Left lobe of liver (tissue), 2 donors: Measurements from ENCODE around the gene HUNK. TPM values are rescaled to one million over a fixed set of nuclear protein-coding genes. Genes with fewer than 3 reads are reported as not detected.
"Not testable (repeated sequence)": the region's sequence is repeated elsewhere in the genome, so short reads cannot be mapped to it uniquely, and the experiment has no call there.

Experiments used
- ATAC-seq: fragments of 200-7000 bp; cut with Tn5 transposase; one replicate; pipeline ENCODE4 v1.9.1; 2020; ENCODE audit warnings: mild to moderate bottlenecking, moderate library complexity
- DNase-seq: peaks from one replicate; pipeline ENCODE4 v3.0.0-alpha.2; 2020; ENCODE audit warnings: low spot score
- total RNA-seq: library from RNA; stranded (reverse); gene quantifications from one replicate; pipeline ENCODE4 v1.2.1, GENCODE V29; 2021
- donor health status: DM: no; HTN: no; CAD: no; lungs with moderate emphysema.
- donor health status: DM: no; HTN: yes; CAD: no.

Gene HUNK
- total RNA-seq, 1 donor from 2014 or later, result 0.55 TPM

DNA sequence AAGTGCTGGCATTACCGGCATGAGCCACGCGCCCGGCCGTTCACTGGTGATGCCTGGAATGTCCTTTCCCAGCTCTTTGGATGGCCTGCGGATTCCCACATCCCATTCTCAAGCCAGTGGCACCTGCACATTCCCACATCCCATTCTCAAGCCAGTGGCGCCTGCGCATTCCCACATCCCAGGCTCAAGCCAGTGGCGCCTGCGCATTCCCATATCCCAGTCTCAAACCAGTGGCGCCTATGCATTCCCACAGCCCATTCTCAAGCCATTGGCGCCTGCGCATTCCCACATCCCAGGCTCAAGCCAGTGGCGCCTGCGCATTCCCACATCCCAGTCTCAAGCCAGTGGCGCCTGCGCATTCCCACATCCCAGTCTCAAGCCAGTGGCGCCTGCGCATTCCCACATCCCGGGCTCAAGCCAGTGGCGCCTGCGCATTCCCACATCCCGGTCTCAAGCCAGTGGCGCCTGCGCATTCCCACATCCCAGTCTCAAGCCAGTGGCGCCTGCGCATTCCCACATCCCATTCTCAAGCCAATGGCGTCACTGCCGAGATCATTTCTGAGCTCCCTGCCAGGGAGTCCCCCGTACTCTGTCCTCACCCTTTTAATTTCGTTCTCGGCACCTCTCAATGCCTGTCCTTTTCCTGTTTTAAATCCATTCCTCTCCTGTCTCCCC lies 74.2 kb downstream of the HUNK start:
- DNase-seq, ATAC-seq: not testable (repeated sequence)

DNA sequence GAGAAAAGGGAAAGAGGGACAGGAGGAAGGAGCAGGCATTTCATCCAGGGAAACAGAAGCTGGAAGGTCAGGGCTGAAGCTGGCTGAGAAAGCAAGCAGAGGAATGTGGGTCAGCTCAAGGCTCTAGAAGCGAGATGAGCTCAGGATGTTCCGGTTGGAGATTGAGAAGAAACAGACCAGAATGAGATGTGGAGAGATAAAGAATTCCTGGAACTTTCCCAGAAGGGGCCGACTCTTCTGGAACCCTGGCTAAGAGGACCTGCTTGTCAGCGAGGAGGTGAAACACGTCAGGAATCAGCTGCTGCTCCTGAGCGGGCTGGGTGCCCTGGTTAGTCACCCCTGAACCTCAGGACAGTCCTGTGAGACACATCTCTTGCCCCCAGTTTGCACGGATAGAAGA lies 75.9 kb downstream of the HUNK start:
- no peak for ATAC-seq
- no peak for DNase-seq

DNA sequence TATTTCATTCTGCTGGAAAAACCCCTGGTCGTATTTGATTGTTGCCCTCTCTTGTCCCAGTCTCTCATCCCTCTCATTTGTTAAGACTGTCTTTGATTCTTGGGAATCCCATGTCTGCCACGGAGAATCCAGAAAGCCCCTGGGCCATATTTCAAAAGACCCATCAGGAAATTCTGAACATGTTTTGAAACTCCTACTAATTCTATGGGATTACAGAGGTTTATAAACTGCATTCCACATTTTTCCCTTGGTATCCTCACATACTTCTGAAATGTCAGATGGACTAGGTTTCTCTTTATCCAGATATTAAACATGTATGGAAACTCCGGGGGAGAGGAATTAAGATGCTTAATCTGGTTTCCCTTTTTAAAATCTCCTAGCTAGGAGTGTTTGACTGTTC lies 80.0 kb downstream of the HUNK start:
- DNase-seq (no peak), ATAC-seq (no peak)

DNA sequence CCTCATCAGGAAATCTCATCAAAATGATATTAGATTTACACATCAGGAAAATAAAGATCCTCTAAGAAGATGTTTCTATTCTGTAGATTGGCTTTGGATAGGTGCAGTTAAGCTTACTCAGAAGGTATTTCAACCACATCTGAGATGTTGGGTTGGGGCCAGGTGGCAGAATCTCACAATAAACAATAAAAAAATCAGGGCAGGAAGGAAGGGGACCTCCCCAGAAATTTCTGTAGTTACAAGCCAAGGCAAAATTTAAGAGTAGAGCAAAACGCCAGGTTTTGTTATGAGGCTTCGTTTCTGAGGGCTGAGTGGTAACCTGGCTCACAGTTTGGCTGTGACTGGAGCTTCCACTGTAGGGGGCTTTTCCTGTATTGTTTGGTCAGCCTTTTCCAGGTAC lies 84.8 kb downstream of the HUNK start:
- ATAC-seq (no peak), DNase-seq (no peak)

DNA sequence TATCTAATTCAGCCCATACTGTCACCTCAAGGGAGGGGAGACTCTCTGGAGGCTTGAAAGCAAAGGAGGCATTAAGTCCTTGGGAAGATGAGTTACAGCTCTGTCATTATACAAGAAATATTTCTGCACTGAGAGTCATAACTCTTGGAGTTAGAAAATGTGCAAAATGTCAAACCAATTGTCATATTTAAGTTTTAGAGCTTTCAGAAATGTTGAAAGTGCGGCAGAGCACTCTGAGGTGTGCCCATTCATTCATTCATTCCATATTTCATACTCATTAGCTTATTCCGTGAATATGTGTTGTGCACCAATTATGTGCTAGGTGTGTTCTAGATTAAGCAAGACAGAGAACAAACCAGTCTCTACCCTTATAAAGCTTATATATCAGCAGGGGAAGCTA lies 87.1 kb downstream of the HUNK start:
- ATAC-seq (no peak), DNase-seq (no peak)

DNA sequence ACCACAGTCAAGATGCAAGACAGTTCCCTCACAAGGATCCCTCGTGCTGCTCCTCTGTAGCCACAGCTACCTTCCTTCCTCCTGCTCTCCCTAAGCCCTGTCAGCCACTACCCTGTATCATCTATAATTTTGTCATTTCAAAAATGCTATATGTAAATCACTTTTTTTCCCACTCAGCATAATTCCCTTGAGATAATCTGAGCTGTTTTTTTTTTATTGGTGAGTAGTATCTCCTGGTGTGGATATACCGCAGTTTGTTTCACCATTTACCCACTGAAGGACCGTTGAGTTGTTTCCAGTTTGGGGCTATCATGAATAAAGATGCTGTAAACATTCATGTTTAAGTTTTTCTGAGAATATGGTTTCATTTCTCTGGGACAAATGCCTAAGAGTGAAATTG lies 88.2 kb downstream of the HUNK start:
- DNase-seq (no peak), ATAC-seq (no peak)

DNA sequence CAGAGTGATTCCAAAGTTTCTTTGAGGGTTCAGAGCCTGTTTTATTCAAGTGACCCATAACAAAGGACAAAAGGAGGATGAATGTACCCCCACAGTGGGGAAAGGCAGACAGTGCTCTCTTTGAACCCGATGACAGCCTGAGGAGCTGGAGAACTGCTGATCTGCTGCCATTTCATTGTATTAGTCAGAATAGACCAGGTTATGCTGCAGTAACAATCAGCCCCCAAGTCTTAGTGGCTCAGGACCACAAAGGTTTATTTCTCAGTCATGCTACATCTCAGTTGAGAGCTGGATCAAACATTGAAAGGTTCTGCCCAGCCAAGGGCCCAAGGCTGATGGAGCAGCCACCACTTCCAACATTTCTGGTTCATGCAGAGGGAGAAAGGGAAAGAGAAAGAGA lies 88.9 kb downstream of the HUNK start:
- DNase-seq (no peak), ATAC-seq (no peak)

DNA sequence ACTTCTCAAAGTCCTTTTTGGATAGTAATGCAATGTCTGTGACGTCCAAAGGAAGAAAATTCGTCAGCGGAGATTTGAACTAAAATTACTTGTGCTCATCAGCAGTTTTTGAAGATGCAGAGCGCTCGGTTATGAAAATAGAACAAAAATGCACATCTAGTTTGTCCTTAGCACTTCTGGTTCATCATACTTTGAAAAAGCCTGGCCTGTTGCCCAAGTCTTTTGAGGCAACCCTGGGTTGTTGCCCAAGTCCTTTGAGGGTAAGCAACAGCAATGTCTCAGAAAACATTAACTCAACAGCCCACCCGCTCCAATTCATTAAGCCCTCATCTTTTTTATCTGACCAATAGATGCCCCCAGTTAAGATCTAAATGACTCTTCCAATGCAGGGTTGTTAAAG lies 91.9 kb downstream of the HUNK start:
- no peak for ATAC-seq

DNA sequence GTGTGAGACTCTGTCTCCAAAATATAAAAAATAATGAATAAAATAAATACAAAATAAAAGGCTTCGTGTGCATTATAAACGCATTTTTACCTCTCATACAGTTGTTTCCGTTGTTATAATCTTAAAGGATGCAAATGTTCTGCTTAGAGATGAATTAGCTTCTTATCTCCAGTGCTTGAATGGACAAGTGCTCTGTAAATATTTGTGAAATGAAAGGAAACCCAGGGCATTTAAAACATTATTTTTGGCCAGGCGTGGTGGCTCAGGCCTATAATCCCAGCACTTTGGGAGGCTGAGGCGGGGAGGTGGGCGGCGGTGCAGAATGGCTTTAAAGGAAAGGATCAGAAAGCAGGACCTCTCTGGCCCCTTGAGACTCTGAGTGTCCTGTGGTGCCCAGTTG lies 94.5 kb downstream of the HUNK start:
- DNase-seq (no peak), ATAC-seq (no peak)

More for the DNA sequence above, 91.9 kb downstream of the HUNK start:
- DNase-seq, result no peak

DNA sequence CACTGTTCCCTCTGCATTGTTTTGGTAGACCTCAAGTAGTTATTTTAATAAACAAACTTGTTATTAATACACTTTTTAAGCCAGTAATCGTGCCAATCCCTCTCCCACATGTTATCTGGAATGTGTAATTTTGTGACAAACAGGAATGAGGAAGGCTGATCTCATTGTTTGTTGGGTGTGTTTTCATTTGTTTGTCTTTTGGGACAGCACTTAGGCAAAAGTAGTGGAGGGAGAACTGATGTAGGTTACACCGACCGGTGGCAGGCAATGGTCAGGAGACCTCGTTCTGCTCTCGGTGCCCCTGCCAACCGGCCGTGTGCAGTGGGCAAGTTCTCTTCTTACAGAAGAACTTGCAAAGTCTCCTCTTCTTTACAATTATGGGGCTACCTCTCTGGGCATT lies 99.8 kb downstream of the HUNK start:
- ATAC-seq (no peak), DNase-seq (no peak)

DNA sequence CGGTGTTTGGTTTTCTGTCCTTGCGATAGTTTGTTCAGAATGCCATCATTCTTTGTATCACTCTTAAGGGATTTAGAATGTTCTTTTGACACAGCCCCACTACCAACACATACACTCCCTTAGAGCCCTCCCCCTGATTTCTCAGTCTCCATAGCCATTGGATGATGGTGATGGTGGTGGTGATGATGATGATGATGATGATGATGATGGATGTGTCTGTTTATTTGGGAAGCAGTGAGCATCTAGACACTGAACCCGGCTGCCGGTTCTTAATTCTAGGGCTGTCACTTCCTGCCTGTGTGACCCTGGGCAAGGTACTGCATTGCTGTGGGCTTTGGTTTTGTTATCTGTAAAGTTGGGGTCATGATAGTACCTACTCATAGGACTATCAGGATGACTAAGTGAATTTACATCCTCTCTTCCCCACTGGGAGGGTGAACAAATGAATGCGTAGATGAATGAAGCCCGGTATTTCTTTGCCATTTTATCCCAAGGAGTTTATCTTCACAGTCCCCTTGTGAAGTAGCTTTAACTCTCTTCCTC lies 100.7 kb downstream of the HUNK start:
- ATAC-seq (no peak), DNase-seq (no peak)

DNA sequence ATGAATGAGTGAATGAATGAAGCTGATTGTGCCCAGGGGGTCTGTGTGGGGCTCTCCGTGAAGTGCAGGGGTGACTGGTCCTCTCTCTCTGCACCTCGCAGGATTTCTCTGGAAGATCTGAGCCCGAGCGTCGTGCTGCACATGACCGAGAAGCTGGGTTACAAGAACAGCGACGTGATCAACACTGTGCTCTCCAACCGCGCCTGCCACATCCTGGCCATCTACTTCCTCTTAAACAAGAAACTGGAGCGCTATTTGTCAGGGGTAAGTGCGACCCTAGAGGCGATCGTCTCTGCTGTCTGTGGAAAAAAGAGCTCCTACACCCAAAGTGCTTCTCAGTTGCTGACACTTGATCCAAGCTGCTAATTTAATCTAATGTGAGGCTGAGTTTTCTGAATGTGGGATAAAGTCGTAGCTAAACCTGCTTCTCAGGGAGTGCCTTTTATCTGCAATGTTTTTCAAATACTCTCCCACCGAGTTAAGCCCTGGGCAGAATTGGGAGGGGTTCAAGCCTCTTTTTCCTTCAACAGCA lies 101.7 kb downstream of the HUNK start:
- DNase-seq (no peak), ATAC-seq (no peak)

DNA sequence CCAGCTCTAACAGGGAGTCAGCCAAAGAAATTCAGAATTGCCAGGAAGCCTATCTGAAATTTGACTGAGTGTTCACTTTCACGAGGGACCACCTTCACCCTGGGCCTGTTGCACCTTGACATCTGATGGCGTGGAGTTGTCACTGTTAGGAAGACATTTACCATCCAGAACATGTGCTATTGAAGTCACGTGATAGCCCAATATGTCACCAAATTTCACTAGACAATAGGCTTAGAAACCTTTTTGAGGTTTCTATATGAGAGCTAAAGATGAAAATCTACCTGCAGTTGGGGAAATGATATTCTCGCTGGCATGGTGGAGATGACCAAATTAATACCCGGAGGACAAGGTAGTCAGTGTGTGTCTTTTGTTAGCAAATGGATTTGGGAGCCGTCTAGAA lies 102.7 kb downstream of the HUNK start:
- no peak for ATAC-seq
- no peak for DNase-seq

DNA sequence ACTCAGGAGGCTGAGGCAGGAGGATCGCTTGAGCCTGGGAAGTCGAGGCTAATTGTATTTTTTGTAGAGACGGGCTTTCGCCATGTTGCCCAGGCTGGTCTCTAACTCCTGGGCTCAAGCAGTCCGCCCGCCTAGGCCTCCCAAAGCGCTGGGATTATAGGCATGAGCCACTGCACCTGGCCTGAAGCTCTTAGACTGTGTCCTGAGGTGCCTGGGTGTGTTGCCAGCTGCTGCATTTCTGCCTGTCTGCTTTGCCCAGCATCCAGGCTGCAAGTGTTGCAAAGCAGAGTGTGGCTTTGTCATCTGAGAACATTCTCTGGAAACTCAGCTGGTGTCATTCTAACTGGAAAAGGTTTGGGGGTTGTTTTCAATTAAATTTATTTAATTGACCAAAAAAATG lies 105.0 kb downstream of the HUNK start:
- ATAC-seq (no peak), DNase-seq (no peak)

DNA sequence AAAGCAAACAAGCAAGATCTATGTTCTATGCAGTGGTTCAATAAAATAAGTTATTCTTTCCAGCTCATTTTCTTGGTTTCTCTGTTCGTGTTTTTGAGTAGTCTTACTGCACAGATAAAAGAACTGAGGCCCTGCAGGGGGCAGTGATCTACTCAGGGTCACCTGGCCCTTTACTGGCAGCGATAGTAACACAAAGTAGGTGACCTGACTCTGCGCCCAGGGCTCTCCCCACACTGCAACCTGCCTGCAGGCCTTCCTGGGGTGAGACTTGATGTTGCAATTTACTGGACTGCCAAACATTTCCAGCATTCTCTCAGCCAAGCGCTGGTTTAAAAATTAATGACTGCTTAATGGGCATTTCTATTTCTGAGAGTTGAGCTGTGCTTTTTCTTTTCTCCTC lies 110.3 kb downstream of the HUNK start:
- DNase-seq (peak; percentile 82), ATAC-seq (peak; percentile 97)

DNA sequence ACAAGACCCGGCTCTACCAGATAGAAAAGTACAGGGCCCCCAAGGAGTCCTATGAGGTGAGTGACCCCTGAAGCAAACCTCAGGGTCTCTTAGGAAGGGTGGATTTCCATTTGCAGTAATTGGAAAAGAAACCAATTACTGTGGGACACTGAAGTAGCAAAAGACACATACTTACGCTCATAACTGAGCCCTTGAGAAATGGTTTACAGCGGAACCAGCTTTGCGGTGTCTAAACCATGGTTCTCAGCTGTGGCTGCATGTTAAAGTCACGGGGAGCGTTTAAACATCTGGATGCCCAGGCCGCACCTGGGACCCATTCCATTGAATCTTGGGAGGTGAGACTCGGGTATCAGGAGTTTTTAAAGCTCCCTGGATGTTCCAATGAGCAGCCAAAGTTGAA lies 110.7 kb downstream of the HUNK start:
- DNase-seq (no peak), ATAC-seq (peak; percentile 29)

DNA sequence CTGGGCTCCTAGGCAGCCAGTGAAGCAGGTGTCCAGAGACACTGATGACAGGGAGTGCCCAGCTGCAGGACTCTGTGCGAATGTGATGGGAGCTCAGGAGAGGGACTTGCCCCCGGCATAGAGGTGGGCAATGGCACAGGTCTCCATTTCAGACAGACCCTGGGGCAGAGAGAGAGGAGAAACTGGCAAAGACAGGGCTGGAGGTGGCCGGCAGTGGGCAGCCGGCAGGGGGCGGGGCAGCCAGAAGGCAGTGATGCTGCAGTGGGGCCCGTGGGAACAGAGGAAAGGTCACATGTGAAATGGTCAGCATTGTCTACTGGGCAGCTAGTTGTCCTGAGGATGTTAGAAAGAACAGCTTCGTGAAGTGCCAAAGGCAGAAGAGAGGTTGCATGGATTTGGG lies 112.6 kb downstream of the HUNK start:
- no peak for ATAC-seq
- DNase-seq, result no peak

DNA sequence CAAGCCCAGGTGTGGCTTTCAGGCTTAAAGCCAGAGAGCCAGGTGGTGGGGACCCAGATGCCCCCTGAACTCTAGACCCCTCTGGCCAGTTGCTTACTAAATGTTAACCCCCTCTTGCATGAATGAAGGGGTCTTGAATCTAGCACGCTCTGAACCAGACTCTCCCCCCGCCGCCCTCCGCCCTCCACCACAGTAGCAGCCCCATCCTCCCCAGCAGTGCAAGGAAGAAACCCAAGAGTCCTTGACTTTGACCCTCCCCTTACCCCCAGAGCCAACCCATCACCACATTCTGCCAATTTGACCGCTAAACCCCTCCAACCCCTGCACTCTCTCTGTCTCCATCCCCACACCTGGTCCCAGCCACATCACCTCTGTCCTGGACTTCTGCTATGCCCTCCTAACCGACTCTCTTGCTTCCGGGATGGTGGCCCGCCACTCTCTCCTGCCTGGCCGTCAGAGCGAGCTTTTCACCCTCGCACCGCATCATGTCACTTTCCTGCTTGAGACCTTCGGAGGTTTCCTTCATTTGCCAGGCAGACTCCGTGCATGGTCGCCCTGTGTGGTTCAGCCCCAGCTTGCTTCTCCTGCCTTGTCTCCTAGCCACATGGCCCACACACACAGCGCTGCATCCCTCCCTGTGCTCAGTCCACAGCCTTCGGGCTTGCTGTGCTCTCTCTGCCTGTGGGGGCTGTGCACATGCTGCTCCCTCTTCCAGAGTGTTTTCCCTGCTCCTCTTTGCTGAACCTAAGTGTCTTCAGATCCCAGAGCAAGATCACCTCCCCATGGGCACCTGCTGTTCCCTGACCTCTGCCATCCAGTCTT lies 113.4 kb downstream of the HUNK start:
- no peak for ATAC-seq
- no peak for DNase-seq

DNA sequence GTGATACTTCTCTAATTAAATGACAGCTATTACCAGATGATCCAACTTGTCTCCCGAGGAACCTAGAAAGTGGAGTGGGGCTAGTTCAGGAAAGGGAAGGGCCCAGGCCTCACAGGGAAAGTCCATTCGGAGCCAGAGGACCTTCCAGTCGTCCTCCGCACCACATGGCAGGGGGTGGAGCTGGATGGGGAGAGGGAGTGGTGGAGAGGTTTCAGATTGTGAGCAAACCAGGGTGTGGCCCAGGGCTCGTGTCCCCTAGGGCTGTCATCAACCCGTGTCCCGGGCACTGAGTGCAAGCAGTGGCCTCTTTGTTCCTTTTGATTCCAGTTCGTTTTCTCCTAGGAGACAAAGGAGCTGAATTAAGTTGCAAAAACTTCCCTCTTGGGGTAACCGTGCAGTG lies 114.9 kb downstream of the HUNK start:
- no peak for DNase-seq

DNA sequence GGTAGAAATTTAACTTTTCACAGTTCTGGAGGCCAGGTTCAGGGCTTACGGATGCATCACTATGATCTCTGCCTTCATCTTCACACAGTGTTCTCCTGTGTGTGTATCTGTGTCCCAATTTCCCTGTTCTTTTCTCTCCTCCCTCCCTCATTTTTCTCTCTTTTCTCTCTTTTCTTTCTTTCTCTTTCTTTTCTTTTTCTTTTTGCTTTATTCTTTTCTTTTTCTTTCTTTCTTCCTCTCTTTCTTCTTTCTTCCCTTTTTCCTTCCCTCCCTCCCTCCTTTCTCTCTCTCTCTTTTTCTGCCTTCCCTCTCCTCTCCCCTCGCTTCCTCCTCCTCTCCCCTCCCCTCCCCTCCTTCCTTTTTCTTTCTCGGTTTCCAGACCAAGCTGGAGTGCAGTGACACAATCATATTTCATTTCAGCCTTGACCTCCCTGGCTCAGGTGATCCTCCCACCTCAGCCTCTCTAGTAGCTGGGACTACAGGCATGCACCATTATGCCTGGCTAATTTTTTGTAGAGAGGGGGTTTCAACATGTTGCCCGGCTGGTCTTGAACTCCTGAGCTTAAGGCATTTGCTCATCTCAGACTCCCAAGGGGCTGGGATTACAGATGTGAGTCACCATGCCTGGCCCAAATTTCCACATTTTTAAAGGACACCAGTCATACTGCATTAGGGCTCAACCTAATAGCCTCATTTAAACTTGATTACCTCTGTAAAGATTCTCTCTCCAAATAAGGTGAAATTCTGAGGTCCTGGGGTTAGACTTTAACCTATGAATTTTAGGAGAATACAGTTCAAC lies 115.9 kb downstream of the HUNK start:
- ATAC-seq, result no peak
- DNase-seq, result no peak

More for the DNA sequence above, 114.9 kb downstream of the HUNK start:
- no peak for ATAC-seq
